Colonic mucosa (tissue), 4 donors: ENCODE measurements around the gene DBNDD1. TPM values are rescaled to one million over a fixed set of nuclear protein-coding genes. Genes with fewer than 3 reads are reported as not detected.

Experiments used
- DNase-seq: peaks from one replicate; pipeline ENCODE4 v3.0.0-alpha.2; 2020
- H3K27ac ChIP-seq: fragments of 200-600 bp; one replicate; pipeline ENCODE4 v1.8.0; 2021
- H3K27me3 ChIP-seq: fragments of 200-600 bp; one replicate; pipeline ENCODE4 v1.8.0; 2021
- H3K36me3 ChIP-seq: fragments of 200-600 bp; one replicate; pipeline ENCODE4 v1.8.0; 2021
- H3K4me1 ChIP-seq: fragments of 200-600 bp; one replicate; pipeline ENCODE4 v1.8.0; 2021; ENCODE audit warnings: mild to moderate bottlenecking
- H3K4me3 ChIP-seq: fragments of 200-600 bp; one replicate; pipeline ENCODE4 v1.8.0; 2021
- H3K9ac ChIP-seq, 2 donors: one replicate each; pipeline ENCODE4 v1.7.0; 2013; ENCODE audit warnings: control low read depth in 2 of 2, low read depth in 2 of 2, low read length in 2 of 2
- H3K9me3 ChIP-seq: fragments of 200-600 bp; one replicate; pipeline ENCODE4 v1.8.0; 2021
- CTCF ChIP-seq: fragments of 200-600 bp; IDR thresholded peaks from one replicate; pipeline ENCODE4 v1.8.0; 2022; ENCODE audit warnings: antibody characterized with exemption, mild to moderate bottlenecking
- intact Hi-C: fragments of 100-400 bp; cut with DNase I; formaldehyde crosslinking; loops from one replicate; pipeline ENCODE4 v1.14.1; 2022
- total RNA-seq, 2 donors: library from RNA; stranded (reverse); fragmentation: NEBNext Ultra II Directional in 1 of 2; extraction: Animal tissue kit (Norgen Biotek cat#: 25700) in 1 of 2; gene quantifications; one replicate each; pipeline ENCODE4 v1.2.1, GENCODE V29; 2021
- donor health status: healthy.
- donor health status: DM: no; HTN: no; CAD: no.
- donor health status: DM: no; HTN: no; CAD: no.

The DBNDD1 gene
- total RNA-seq, 2 donors from 2014 or later: 2.2 to 5.5 TPM

DNA sequence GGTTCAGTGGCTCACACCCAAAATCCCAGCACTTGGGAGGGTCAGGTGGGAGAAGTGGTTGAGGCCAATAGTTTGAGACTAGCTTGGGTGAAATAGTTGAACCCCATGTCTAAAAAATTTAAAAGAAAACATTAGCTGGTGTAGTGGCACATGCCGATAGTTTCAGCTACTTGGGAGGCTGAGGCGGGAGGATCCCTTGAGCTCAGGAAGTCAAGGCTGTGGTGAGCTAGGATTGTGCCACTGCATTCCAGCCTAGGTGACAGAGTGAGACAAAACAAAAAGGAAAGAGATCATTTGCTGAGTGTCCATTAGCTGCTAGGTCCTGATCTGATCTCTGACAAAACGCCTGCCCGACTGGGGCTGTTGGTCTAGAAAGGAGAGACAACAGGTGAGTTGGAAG, 14.1 kb upstream of the DBNDD1 start:
- Histone ChIP-seq H3K27me3 (no peaks in the 10 kb centered on the region), H3K4me3 (no peak overlapping the region), H3K27ac (no peak overlapping the region), H3K9ac (no peak overlapping the region), H3K9me3 (no peaks in the 10 kb centered on the region), H3K36me3 (no peaks in the 10 kb centered on the region), H3K4me1 (no peaks in the 10 kb centered on the region)
- DNase-seq: no peak
- intact Hi-C loops: no loop called here
- no peak for TF ChIP-seq CTCF

DNA sequence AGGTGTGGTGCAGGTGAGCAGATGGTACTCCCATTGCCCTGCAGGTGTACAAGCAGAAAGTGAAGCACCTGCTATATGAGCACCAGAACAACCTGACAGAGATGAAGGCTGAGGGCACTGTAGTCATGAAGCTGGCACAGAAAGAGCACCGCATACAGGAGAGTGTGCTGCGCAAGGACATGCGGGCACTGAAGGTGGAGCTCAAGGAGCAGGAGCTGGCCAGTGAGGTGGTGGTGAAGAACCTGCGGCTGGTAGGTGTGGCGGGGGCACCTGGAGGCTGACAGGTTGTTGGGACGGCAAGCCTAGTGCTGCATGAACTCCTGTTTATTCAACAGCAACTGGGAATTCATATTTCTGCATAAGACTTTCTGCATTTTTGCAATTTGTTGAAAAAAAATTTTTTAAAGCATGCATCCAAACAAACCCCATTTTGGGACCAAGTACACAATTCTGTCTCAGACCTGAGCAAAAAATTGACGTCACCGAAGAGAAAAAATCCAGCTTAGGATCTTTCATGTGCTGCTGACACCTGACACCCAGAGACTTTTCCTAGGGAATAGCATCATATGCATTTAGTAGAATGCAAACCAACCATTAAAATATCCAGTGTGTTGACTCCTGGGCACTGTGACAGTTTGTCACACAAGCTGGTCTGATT, 13.5 kb upstream of the DBNDD1 start:
- intact Hi-C loops: no loop called here
- Histone ChIP-seq H3K9me3 (no peaks in the 10 kb centered on the region), H3K4me3 (no peak overlapping the region), H3K36me3 (no peaks in the 10 kb centered on the region), H3K4me1 (no peaks in the 10 kb centered on the region), H3K27me3 (no peaks in the 10 kb centered on the region), H3K9ac (no peak overlapping the region), H3K27ac (no peak overlapping the region)
- TF ChIP-seq CTCF: no peak
- DNase-seq: no peak

DNA sequence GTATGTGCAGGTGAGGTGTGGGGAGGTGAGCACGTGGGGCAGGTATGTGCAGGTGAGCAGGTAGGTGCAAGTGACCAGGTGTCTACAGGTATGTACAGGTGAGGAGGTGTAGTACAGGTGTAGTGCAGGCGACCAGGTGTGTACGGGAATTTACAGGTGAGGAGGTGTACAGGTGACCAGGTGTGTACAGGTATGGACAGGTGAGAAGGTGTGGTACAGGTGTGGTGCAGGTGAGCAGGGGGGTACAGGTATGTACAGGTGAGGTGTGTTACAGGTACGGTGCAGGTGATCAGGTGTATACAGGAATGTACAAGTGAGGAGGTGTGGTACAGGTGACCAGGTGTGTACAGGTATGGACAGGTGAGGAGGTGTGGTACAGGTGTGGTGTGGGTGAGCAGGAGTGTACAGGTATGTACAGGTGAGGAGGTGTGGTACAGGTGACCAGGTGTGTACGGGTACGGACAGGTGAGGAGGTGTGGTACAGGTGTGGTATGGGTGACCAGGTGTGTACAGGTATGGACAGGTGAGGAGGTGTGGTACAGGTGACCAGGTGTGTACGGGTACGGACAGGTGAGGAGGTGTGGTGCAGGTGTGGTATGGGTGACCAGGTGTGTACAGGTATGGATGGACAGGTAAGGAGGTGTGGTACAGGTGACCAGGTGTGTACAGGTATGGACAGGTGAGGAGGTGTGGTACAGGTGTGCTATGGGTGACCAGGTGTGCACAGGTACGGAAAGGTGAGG, 12.8 kb upstream of the DBNDD1 start:
- Histone ChIP-seq H3K4me3 (no peak overlapping the region), H3K9ac (no peak overlapping the region), H3K4me1 (no peaks in the 10 kb centered on the region), H3K27me3 (no peaks in the 10 kb centered on the region), H3K9me3 (no peaks in the 10 kb centered on the region), H3K27ac (no peak overlapping the region), H3K36me3 (no peaks in the 10 kb centered on the region)
- no peak for DNase-seq
- intact Hi-C loops: no loop called here
- TF ChIP-seq CTCF: no peak

DNA sequence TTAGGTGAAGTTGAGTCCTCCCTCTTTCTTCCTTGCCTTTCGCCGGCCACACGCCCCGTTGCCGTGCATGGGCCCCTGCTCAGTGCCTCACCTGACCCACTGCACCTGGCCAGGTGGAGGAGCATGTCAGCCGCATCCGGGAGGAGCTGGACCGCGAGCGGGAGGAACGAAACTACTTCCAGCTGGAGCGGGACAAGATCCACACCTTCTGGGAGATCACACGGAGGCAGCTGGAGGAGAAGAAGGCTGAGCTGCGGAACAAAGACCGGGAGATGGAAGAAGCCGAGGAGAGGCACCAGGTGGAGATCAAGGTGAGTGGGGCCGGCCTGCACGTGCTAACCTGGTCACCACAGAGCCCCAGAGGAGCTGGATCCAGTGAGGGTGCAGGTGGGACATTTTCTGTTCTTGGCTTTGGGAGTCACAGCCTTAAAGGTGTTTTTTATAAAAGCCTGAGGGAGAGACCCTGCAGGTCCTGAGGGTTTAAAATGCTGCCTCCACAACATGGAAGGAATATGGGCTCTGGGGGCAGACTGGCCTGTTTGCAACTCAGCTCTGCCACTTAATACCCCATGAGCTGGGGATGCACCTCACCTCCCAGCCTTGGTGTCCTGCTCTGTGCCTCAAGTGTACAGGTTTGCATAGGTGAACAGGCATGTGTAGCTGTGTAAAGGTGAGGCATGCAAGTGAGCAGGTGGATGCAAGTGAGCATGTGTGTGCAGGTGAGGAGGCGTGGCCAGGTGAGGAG, 12.1 kb upstream of the DBNDD1 start:
- DNase-seq: no peak
- TF ChIP-seq CTCF: no peak
- Histone ChIP-seq H3K27me3 (no peaks in the 10 kb centered on the region), H3K4me3 (no peak overlapping the region), H3K27ac (no peak overlapping the region), H3K9me3 (no peaks in the 10 kb centered on the region), H3K36me3 (no peaks in the 10 kb centered on the region), H3K4me1 (no peaks in the 10 kb centered on the region), H3K9ac (no peak overlapping the region)
- intact Hi-C loops: no loop called here

- Histone ChIP-seq H3K27ac (no peak overlapping the region), H3K9me3 (no peaks in the 10 kb centered on the region), H3K9ac (no peak overlapping the region), H3K27me3 (no peaks in the 10 kb centered on the region), H3K4me1 (no peaks in the 10 kb centered on the region), H3K36me3 (no peaks in the 10 kb centered on the region), H3K4me3 (no peak overlapping the region)
- intact Hi-C loops: no loop called here
- no peak for TF ChIP-seq CTCF
- no peak for DNase-seq
Observed at GRCh38 chr16:90028985-90029384, 9.7 kb upstream of the DBNDD1 start.
